ENCODE data around the gene EDAR.

EDAR gene

GRCh38 chr2:108937367-108938017, 51.5 kb downstream of the EDAR start:
- TF ChIP-seq TARDBP (IDR thresholded peaks at IDR 0.05) (peak; percentile 53; the same call in 1 of the 2 replicates), SP1 (IDR thresholded peaks at IDR 0.05) (no peak)
- ChIA-PET POLR2A (no interaction called here), CTCF (no interaction called here)
- no peak for DNase-seq (ENCODE audit: extremely low spot score)

GRCh38 chr2:108936866-108937265, 52.2 kb downstream of the EDAR start:
- ChIA-PET POLR2A (no interaction called here), CTCF (no interaction called here)
- no peak for DNase-seq (ENCODE audit: extremely low spot score)
- TF ChIP-seq SUZ12 (IDR thresholded peaks at IDR 0.05) (no peak), SP1 (IDR thresholded peaks at IDR 0.05) (no peak), HDGF (IDR thresholded peaks at IDR 0.05; ENCODE audit: borderline replicate concordance) (no peak), FOXM1 (IDR thresholded peaks at IDR 0.05; ENCODE audit: borderline replicate concordance) (no peak), CTBP1 (IDR thresholded peaks at IDR 0.05; ENCODE audit: borderline replicate concordance) (no peak), PKNOX1 (IDR thresholded peaks at IDR 0.05) (no peak), ZNF384 (IDR thresholded peaks at IDR 0.05) (no peak), NFRKB (IDR thresholded peaks at IDR 0.05) (no peak), L3MBTL2 (conservative IDR thresholded peaks at IDR 0.05) (no peak), BHLHE40 (IDR thresholded peaks at IDR 0.05; ENCODE audit: borderline replicate concordance) (no peak), FOXA1 (IDR thresholded peaks at IDR 0.05) (no peak), FOXK2 (IDR thresholded peaks at IDR 0.05) (no peak), ELF4 (IDR thresholded peaks at IDR 0.05) (no peak), ARNT (IDR thresholded peaks at IDR 0.05) (no peak), LEF1 (IDR thresholded peaks at IDR 0.05; ENCODE audit: borderline replicate concordance) (no peak), TARDBP (IDR thresholded peaks at IDR 0.05) (no peak)

- CTCF ChIA-PET: no interaction called here
- no peak for TF ChIP-seq CTBP1 (IDR thresholded peaks at IDR 0.05; ENCODE audit: borderline replicate concordance)
- no peak for TF ChIP-seq FOXA1 (IDR thresholded peaks at IDR 0.05)
- TF ChIP-seq PKNOX1 (IDR thresholded peaks at IDR 0.05): no peak
- TF ChIP-seq BHLHE40 (IDR thresholded peaks at IDR 0.05; ENCODE audit: borderline replicate concordance): no peak
- TF ChIP-seq ARNT (IDR thresholded peaks at IDR 0.05): no peak
- TF ChIP-seq SP1 (IDR thresholded peaks at IDR 0.05): no peak
- TF ChIP-seq HDGF (IDR thresholded peaks at IDR 0.05; ENCODE audit: borderline replicate concordance): no peak
- TF ChIP-seq SUZ12 (IDR thresholded peaks at IDR 0.05): no peak
- TF ChIP-seq TARDBP (IDR thresholded peaks at IDR 0.05): no peak
- no peak for TF ChIP-seq FOXK2 (IDR thresholded peaks at IDR 0.05)
- TF ChIP-seq ZNF384 (IDR thresholded peaks at IDR 0.05): no peak
- no peak for DNase-seq (ENCODE audit: extremely low spot score)
- POLR2A ChIA-PET: no interaction called here
Observed at GRCh38 chr2:108936076-108936864, 52.8 kb downstream of the EDAR start.

GRCh38 chr2:108935271-108935741, 53.7 kb downstream of the EDAR start:
- POLR2A ChIA-PET: interaction anchor here (0.6 kb wide), 1 partner anchor 76 kb away, joined by 3 read pairs; no protein-coding TSS in a partner anchor
- DNase-seq (ENCODE audit: extremely low spot score): no peak
- no peak for TF ChIP-seq CTBP1 (IDR thresholded peaks at IDR 0.05; ENCODE audit: borderline replicate concordance)
- TF ChIP-seq PKNOX1 (IDR thresholded peaks at IDR 0.05): no peak
- TF ChIP-seq FOXA1 (IDR thresholded peaks at IDR 0.05): no peak
- CTCF ChIA-PET: no interaction called here

GRCh38 chr2:108934583-108935245, 54.3 kb downstream of the EDAR start:
- CTCF ChIA-PET: no interaction called here
- TF ChIP-seq ZNF384 (IDR thresholded peaks at IDR 0.05): no peak
- TF ChIP-seq FOXK2 (IDR thresholded peaks at IDR 0.05): no peak
- TF ChIP-seq CTBP1 (IDR thresholded peaks at IDR 0.05; ENCODE audit: borderline replicate concordance): no peak
- no peak for TF ChIP-seq PKNOX1 (IDR thresholded peaks at IDR 0.05)
- no peak for TF ChIP-seq ARNT (IDR thresholded peaks at IDR 0.05)
- no peak for TF ChIP-seq FOXA1 (IDR thresholded peaks at IDR 0.05)
- TF ChIP-seq L3MBTL2 (conservative IDR thresholded peaks at IDR 0.05): no peak
- TF ChIP-seq SUZ12 (IDR thresholded peaks at IDR 0.05): no peak
- TF ChIP-seq NFRKB (IDR thresholded peaks at IDR 0.05): no peak
- no peak for TF ChIP-seq FOXM1 (IDR thresholded peaks at IDR 0.05; ENCODE audit: borderline replicate concordance)
- TF ChIP-seq LEF1 (IDR thresholded peaks at IDR 0.05; ENCODE audit: borderline replicate concordance): no peak
- TF ChIP-seq SP1 (IDR thresholded peaks at IDR 0.05): no peak
- no peak for TF ChIP-seq TARDBP (IDR thresholded peaks at IDR 0.05)
- no peak for TF ChIP-seq HDGF (IDR thresholded peaks at IDR 0.05; ENCODE audit: borderline replicate concordance)
- TF ChIP-seq BHLHE40 (IDR thresholded peaks at IDR 0.05; ENCODE audit: borderline replicate concordance): no peak
- no peak for TF ChIP-seq ELF4 (IDR thresholded peaks at IDR 0.05)
- no peak for DNase-seq (ENCODE audit: extremely low spot score)
- POLR2A ChIA-PET: no interaction called here
